Measurements from ENCODE around the gene SOCS7.

DNA sequence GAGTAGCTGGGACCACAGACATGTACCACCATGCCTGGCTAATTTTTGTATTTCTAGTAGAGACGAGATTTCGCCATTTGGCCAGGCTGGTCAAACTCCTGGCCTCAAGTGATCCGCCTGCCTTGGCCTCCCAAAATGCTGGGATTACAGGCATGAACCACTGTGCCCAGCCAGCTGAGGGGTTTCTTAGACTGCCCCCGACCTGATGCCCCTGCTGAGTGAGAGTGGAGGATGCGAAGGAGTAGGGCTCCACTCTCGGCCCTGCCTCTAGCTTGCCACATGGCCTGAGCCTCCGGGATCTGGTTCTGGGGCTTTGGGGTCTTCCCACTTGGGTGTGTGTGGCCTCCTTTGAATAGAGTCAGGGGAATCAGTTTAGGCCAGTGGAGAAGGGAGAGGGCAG, 18.9 kb upstream of the SOCS7 start:
- TF ChIP-seq POLR2AphosphoS5 (IDR thresholded peaks at IDR 0.05) (no peak), POLR2A (IDR thresholded peaks at IDR 0.05) (no peak), EP300 (IDR thresholded peaks at IDR 0.05) (no peak)
- TF ChIP-seq, protein P1, sequence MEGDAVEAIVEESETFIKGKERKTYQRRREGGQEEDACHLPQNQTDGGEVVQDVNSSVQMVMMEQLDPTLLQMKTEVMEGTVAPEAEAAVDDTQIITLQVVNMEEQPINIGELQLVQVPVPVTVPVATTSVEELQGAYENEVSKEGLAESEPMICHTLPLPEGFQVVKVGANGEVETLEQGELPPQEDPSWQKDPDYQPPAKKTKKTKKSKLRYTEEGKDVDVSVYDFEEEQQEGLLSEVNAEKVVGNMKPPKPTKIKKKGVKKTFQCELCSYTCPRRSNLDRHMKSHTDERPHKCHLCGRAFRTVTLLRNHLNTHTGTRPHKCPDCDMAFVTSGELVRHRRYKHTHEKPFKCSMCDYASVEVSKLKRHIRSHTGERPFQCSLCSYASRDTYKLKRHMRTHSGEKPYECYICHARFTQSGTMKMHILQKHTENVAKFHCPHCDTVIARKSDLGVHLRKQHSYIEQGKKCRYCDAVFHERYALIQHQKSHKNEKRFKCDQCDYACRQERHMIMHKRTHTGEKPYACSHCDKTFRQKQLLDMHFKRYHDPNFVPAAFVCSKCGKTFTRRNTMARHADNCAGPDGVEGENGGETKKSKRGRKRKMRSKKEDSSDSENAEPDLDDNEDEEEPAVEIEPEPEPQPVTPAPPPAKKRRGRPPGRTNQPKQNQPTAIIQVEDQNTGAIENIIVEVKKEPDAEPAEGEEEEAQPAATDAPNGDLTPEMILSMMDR (IDR thresholded peaks at IDR 0.05): no peak
